DOHH2 (cell line): ENCODE data around the gene LPA.
"Not testable (repeated sequence)": the region's sequence is repeated elsewhere in the genome, so short reads cannot be mapped to it uniquely, and the experiment has no call there.

ENCODE experiments used
- EZH2phosphoT487 ChIP-seq: fragments of 200-600 bp; sonication (generic); IDR thresholded peaks from 2 replicates; pipeline ENCODE4 v1.6.1; 2017; ENCODE audit warnings: borderline replicate concordance, mild to moderate bottlenecking, antibody characterized with exemption, low read length, moderate library complexity, mixed read lengths
- TF ChIP-seq, protein P1 (sequence below): fragments of 200-600 bp; sonication (generic); IDR thresholded peaks from one replicate; pipeline ENCODE4 v1.5.1; 2014; ENCODE audit warnings: antibody characterized with exemption, mild to moderate bottlenecking, low read depth, low read length; ENCODE audit not compliant: poor library complexity, severe bottlenecking

GRCh38 chr6:160664198-160664597, at the start of gene LPA:
- TF ChIP-seq, protein P1, sequence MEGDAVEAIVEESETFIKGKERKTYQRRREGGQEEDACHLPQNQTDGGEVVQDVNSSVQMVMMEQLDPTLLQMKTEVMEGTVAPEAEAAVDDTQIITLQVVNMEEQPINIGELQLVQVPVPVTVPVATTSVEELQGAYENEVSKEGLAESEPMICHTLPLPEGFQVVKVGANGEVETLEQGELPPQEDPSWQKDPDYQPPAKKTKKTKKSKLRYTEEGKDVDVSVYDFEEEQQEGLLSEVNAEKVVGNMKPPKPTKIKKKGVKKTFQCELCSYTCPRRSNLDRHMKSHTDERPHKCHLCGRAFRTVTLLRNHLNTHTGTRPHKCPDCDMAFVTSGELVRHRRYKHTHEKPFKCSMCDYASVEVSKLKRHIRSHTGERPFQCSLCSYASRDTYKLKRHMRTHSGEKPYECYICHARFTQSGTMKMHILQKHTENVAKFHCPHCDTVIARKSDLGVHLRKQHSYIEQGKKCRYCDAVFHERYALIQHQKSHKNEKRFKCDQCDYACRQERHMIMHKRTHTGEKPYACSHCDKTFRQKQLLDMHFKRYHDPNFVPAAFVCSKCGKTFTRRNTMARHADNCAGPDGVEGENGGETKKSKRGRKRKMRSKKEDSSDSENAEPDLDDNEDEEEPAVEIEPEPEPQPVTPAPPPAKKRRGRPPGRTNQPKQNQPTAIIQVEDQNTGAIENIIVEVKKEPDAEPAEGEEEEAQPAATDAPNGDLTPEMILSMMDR, result not testable (repeated sequence)
- not testable (repeated sequence) for TF ChIP-seq EZH2phosphoT487
